Heart left ventricle (tissue), 16 donors: ENCODE data around the gene XPR1. TPM values are rescaled to one million over a fixed set of nuclear protein-coding genes. Genes with fewer than 3 reads are reported as not detected.
A peak's percentile ranks its signal among the peaks of the same experiment; 100 is the strongest.

ENCODE experiments used
- ATAC-seq, 4 donors: fragments of 200-7000 bp; cut with Tn5 transposase; one replicate each; pipeline ENCODE4 v1.9.1; 2020 to 2022; ENCODE audit warnings: moderate library complexity in 4 of 4, mild to moderate bottlenecking in 3 of 4, moderate number of reproducible peaks in 1 of 4
- DNase-seq, 5 donors: peaks; one replicate each; pipeline ENCODE4 v3.0.0-alpha.2; 2020
- H3K27ac ChIP-seq, 12 donors: fragments of 200-600 bp; sonication (generic) in 4 of 12; one replicate each; pipeline versions ENCODE4 v1.5.0 to v1.8.0; 2016 to 2022; ENCODE audit warnings: mild to moderate bottlenecking in 2 of 12
- H3K27me3 ChIP-seq, 9 donors: fragments of 200-600 bp; sonication (generic) in 2 of 9; one replicate each; pipeline versions ENCODE4 v1.5.1 to v1.8.0; 2016 to 2022; ENCODE audit warnings: mild to moderate bottlenecking in 3 of 9
- H3K36me3 ChIP-seq, 9 donors: fragments of 200-600 bp; sonication (generic) in 2 of 9; one replicate each; pipeline versions ENCODE4 v1.5.0 to v1.8.0; 2018 to 2022; ENCODE audit warnings: mild to moderate bottlenecking in 2 of 9
- H3K4me1 ChIP-seq, 12 donors: fragments of 200-600 bp; sonication (generic) in 4 of 12; one replicate each; pipeline versions ENCODE4 v1.5.0 to v1.8.0; 2016 to 2022; ENCODE audit warnings: mild to moderate bottlenecking in 3 of 12
- H3K4me3 ChIP-seq, 12 donors: fragments of 200-600 bp; sonication (generic) in 4 of 12; one replicate each; pipeline versions ENCODE4 v1.5.0 to v1.8.0; 2017 to 2022; ENCODE audit warnings: mild to moderate bottlenecking in 9 of 12, moderate library complexity in 4 of 12
- H3K9me3 ChIP-seq, 12 donors: fragments of 200-600 bp; sonication (generic) in 4 of 12; one replicate each; pipeline versions ENCODE4 v1.5.0 to v1.8.0; 2016 to 2022; ENCODE audit warnings: mild to moderate bottlenecking in 1 of 12
- POLR2A ChIP-seq, 2 donors: fragments of 450-650 bp; IDR thresholded peaks; one replicate each; pipeline ENCODE4 v1.6.1; 2017; ENCODE audit warnings: antibody characterized with exemption in 2 of 2, mild to moderate bottlenecking in 2 of 2, moderate library complexity in 2 of 2
- WGBS, 4 donors: extraction: QIAGEN DNeasy Blood & Tissue Kit in 2 of 4; methylation state at CpG; one replicate each; pipeline versions ENCODE4 v1.1.5 to v1.1.7; 2013 to 2018; 5-methylcytosine and 5-hydroxymethylcytosine counted together
- intact Hi-C, 10 donors: fragments of 100-400 bp; cut with DNase I; formaldehyde crosslinking; loops; one replicate each; pipeline versions ENCODE4 v1.11.1 to v1.14.2; 2022
- polyA plus RNA-seq, 2 donors: library from polyadenylated mRNA; stranded (reverse); fragments of 200-250 nt; gene quantifications; one replicate each; pipeline ENCODE4 v1.2.3, GENCODE V29; 2013
- total RNA-seq, 9 donors: library from RNA; depleted of rRNA in 2 of 9; stranded (reverse); fragments of >200 nt in 2 of 9; fragmentation: NEBNext Ultra II Directional in 3 of 9; extraction: Animal tissue kit (Norgen Biotek cat#: 25700) in 3 of 9; gene quantifications; one replicate each; pipeline versions ENCODE4 v1.1.0 to v1.2.4, GENCODE V29; 2016 to 2023
- TF ChIP-seq, protein P1 (sequence below), 12 donors: fragments of 200-600 bp; sonication (generic) in 4 of 12; IDR thresholded peaks; one replicate each; pipeline versions ENCODE4 v1.5.0 to v1.8.0; 2018 to 2022; ENCODE audit warnings: antibody characterized with exemption in 12 of 12, mild to moderate bottlenecking in 5 of 12
- donor health status: ischemic (EF 13 %, LVEDD 7.1; RV severe dilation, severe dysfunction).
- donor health status: healthy with polysubstance abuse.
- donor health status: DM: no; HTN: yes; CAD: no.
- donor health status: DM: no; HTN: no; CAD: no.
- donor health status: ischemic (EF 25% LVEDD 6.9; RV normal size, moderate dysfunction).
- donor health status: ischemic (EF 25% LVEDD 5.7; RV mildly dilated, moderate dysfunction).
- donor health status: healthy.
- donor health status: DM: yes; HTN: yes; CAD: no.
- donor health status: ischemic (EF 35%, LVEDD 5.7; RV mildly dilated, moderate dysfunction).
- donor health status: nonischemic (EF 11% LVEDD 7.7; RV severe dilation, severe dysfunction).
- donor health status: DM: yes; HTN: yes; CAD: no.
- donor health status: PGD.
- donor health status: ischemic (EF 29% LVEDD 5.4; RV normal size, mild dysfunction).
- donor health status: nonischemic (EF 23%, LVEDD 6.1; RV moderate dilation, normal function).

Gene XPR1
- total and polyA plus RNA-seq, 11 donors, result 18.6 to 163 (median 59.8) TPM

DNA sequence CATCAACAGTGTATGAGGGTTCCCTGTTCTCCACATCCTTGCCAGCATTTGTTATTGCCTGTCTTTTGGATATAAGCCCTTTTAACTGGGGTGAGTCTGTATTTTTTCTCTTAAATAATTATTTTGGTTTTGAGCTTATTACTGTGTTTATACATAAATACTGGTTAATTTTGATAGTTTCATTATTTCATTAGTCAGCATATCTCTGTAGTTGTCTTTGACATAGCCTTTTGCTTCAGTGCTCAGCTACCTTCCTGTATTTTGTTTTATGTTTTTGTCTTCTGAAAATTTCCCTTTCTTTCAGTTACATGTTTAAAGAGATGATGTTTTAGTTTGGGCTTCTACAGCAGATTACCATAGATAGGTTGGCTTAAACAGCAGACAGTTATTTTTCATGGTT, 138.1 kb downstream of the XPR1 start:
- ATAC-seq, result no peak
- Histone ChIP-seq H3K36me3 (no peaks in the 10 kb centered on the region), H3K4me1 (peaks cover 0 to 26% (median 7%) of the 10 kb centered on the region in 12 donors), H3K9me3 (peaks cover 0 to 10% (median 0%) of the 10 kb centered on the region in 12 donors), H3K4me3 (no peak overlapping the region), H3K27me3 (no peaks in the 10 kb centered on the region), H3K27ac (no peak overlapping the region)
- TF ChIP-seq POLR2A (IDR thresholded peaks at IDR 0.05), result no peak
- TF ChIP-seq, protein P1, sequence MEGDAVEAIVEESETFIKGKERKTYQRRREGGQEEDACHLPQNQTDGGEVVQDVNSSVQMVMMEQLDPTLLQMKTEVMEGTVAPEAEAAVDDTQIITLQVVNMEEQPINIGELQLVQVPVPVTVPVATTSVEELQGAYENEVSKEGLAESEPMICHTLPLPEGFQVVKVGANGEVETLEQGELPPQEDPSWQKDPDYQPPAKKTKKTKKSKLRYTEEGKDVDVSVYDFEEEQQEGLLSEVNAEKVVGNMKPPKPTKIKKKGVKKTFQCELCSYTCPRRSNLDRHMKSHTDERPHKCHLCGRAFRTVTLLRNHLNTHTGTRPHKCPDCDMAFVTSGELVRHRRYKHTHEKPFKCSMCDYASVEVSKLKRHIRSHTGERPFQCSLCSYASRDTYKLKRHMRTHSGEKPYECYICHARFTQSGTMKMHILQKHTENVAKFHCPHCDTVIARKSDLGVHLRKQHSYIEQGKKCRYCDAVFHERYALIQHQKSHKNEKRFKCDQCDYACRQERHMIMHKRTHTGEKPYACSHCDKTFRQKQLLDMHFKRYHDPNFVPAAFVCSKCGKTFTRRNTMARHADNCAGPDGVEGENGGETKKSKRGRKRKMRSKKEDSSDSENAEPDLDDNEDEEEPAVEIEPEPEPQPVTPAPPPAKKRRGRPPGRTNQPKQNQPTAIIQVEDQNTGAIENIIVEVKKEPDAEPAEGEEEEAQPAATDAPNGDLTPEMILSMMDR (IDR thresholded peaks at IDR 0.05), result no peak
- DNase-seq, result no peak
- intact Hi-C loops, result loop anchor here in 1 of 10 donors (10.0 kb wide), 1 partner anchor 125 kb away; no protein-coding TSS in a partner anchor

DNA sequence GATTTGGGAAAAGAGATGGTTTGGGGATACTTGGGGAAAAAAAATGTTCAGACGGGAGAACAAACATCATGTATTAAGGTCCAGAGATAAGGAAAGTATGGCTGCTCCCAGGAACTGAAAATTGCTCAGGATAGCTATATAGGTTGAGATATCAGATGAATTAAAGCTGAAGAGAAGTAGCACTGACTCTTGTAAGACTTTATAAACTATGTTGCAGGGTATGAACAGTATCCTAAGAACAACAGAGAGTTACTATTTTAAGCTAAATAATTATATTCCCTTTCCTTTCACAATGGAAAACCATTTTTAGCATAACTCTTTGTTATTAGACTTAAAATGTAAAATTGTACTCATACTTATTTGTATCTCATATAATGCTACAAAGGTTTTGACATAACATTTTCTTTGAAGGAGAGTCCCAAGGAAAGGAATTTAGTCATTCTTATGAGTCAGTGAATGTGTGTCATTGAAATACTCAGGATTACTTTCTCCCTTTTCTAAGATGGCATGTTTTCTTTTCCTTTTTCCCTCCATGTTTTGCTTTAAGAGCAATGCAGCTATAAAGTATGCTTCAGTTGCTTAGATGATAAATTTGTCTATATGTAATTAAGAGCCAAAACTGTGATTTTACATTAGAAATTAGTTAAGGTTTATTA, 141.5 kb downstream of the XPR1 start:
- Histone ChIP-seq H3K4me1 (peaks cover 0 to 25% (median 5%) of the 10 kb centered on the region in 12 donors), H3K4me3 (no peak overlapping the region), H3K36me3 (no peaks in the 10 kb centered on the region), H3K27ac (no peak overlapping the region), H3K27me3 (no peaks in the 10 kb centered on the region), H3K9me3 (peaks cover 0 to 10% (median 0%) of the 10 kb centered on the region in 12 donors)
- 64 to 78% (median 71%) methylated on average over 1 of the region's 1 CpG for WGBS, 4 donors
- intact Hi-C loops, result loop anchor here in 1 of 10 donors (10.0 kb wide), 1 partner anchor 129 kb away; no protein-coding TSS in a partner anchor
- TF ChIP-seq POLR2A (IDR thresholded peaks at IDR 0.05), result no peak
- TF ChIP-seq, protein P1 (IDR thresholded peaks at IDR 0.05), result no peak
- DNase-seq (no peak), ATAC-seq (no peak)

- Histone ChIP-seq H3K27me3 (no peaks in the 10 kb centered on the region), H3K4me3 (no peak overlapping the region), H3K4me1 (peaks cover 0 to 25% (median 4%) of the 10 kb centered on the region in 12 donors), H3K27ac (no peak overlapping the region), H3K36me3 (no peaks in the 10 kb centered on the region), H3K9me3 (peaks cover 0 to 10% (median 0%) of the 10 kb centered on the region in 12 donors)
- intact Hi-C loops, result loop anchor here in 1 of 10 donors (10.0 kb wide), 1 partner anchor 131 kb away; no protein-coding TSS in a partner anchor
- 92 to 98% (median 97%) methylated on average over 2 of the region's 2 CpGs for WGBS, 4 donors
- no peak for TF ChIP-seq POLR2A (IDR thresholded peaks at IDR 0.05)
- TF ChIP-seq, protein P1 (IDR thresholded peaks at IDR 0.05), result no peak
- DNase-seq (no peak), ATAC-seq (no peak)
Observed at GRCh38 chr1:180775801-180776200, 144.0 kb downstream of the XPR1 start.

DNA sequence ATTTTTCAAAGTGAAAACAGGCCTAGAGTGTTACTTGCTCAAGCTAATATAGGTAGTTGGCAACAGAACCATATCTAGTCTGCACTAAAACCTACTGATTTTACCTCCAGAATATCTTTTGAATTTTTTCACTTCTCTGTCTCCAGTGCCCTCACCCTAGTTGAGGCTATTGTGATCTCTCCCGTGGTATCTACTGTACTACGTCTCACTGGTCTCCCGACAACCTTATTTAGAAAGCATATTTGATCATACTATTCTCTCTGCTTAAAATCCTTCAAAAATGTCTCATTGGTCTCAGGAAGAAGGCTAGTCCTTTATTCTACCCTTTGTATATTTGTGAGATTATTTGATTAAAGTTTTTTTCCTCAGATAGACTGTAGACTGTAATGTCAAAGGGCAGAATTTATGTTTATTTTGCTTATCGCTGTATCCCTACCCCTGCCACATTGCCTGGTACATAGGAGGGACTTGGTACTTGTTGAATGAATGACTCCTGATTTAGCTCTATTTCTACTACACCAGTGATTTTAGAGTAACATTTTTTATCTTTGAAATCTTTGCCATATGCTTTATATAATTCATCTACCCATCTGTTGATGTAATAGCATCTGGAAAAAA, 145.4 kb downstream of the XPR1 start:
- TF ChIP-seq POLR2A (IDR thresholded peaks at IDR 0.05), result no peak
- TF ChIP-seq, protein P1 (IDR thresholded peaks at IDR 0.05), result no peak
- WGBS, 4 donors, result 67 to 95% (median 82%) methylated on average over 4 of the region's 4 CpGs
- Histone ChIP-seq H3K4me3 (no peak overlapping the region), H3K27ac (no peak overlapping the region), H3K4me1 (peaks cover 0 to 36% (median 5%) of the 10 kb centered on the region in 12 donors), H3K36me3 (no peaks in the 10 kb centered on the region), H3K9me3 (no peaks in the 10 kb centered on the region), H3K27me3 (no peaks in the 10 kb centered on the region)
- no peak for DNase-seq
- ATAC-seq, result peak in 1 of 4 donors; percentile 24
- intact Hi-C loops, result loop anchor here in 1 of 10 donors (10.0 kb wide), 1 partner anchor 132 kb away; no protein-coding TSS in a partner anchor
